A549 (cell line): ENCODE results near the gene PDLIM5. TPM values are rescaled to one million over a fixed set of nuclear protein-coding genes. Genes with fewer than 3 reads are reported as not detected.

ENCODE experiments used
- ATAC-seq, 2 experiments: fragments of 200-7000 bp in 1 of 2; fragments of >200 bp in 1 of 2; cut with Nextera tagmentation in 1 of 2; cut with Tn5 transposase in 1 of 2; 3 replicates each; pipeline versions ENCODE4 v1.8.0 to v1.9.1; 2018 to 2020; ENCODE audit warnings: mild to moderate bottlenecking in 1 of 2, moderate library complexity in 1 of 2
- CTCF ChIA-PET: fragments of 300-600 bp; sonication (Branson Sonifier 250); formaldehyde crosslinking; extraction: SDS; loops from one replicate; lab custom pipeline; 2021; ENCODE audit warnings: antibody characterized with exemption, inconsistent platforms; lab: Yijun Ruan, JAX
- POLR2A ChIA-PET: fragments of 350-600 bp; formaldehyde crosslinking; extraction: SDS; loops from one replicate; lab custom pipeline; 2021; ENCODE audit warnings: antibody characterized with exemption, inconsistent platforms; lab: Yijun Ruan, JAX
- DNase-seq, 2 experiments: peaks; one replicate each; pipeline versions ENCODE4 v3.0.0 to v3.0.0-alpha.2; 2011 to 2016; ENCODE audit warnings: low read depth in 1 of 2, low spot score in 1 of 2
- FAIRE-seq: peaks from 2 replicates; lab custom pipeline; 2011; peaks lifted over from hg19 to GRCh38; lab: Jason Lieb, UNC
- H3K27ac ChIP-seq, 2 experiments: fragments of >200 bp; sonication (Bioruptor Twin); formaldehyde crosslinking; 3 replicates each; pipeline ENCODE4 v1.5.1; 2016 to 2017
- H3K4me1 ChIP-seq: fragments of >200 bp; sonication (Bioruptor Twin); formaldehyde crosslinking; 3 replicates; pipeline ENCODE4 v1.6.1; 2016
- H3K4me2 ChIP-seq: fragments of >200 bp; sonication (Bioruptor Twin); formaldehyde crosslinking; 3 replicates; pipeline ENCODE4 v1.6.1; 2016
- H3K4me3 ChIP-seq: fragments of >200 bp; sonication (Bioruptor Twin); formaldehyde crosslinking; 3 replicates; pipeline ENCODE4 v1.5.1; 2016
- H3K9me3 ChIP-seq: fragments of >200 bp; sonication (Bioruptor Twin); formaldehyde crosslinking; 3 replicates; pipeline ENCODE4 v1.6.1; 2016
- BHLHE40 ChIP-seq: IDR thresholded peaks from 2 replicates; pipeline ENCODE4 v1.6.1; 2012; ENCODE audit warnings: low read depth, low read length, inconsistent platforms
- CEBPB ChIP-seq, 2 experiments: fragments of >200 bp in 1 of 2; sonication (Bioruptor Twin) in 1 of 2; formaldehyde crosslinking in 1 of 2; IDR thresholded peaks; 2 replicates each; pipeline ENCODE4 v1.6.1; 2012 to 2016
- CHD2 ChIP-seq: fragments of 150-350 bp; IDR thresholded peaks from 2 replicates; pipeline ENCODE4 v1.6.1; 2014; ENCODE audit warnings: low read length; ENCODE audit not compliant: partially characterized antibody
- EHF ChIP-seq: fragments of 250-450 bp; sonication (Bioruptor Pico); IDR thresholded peaks from 2 replicates; pipeline ENCODE4 v1.5.0; 2020; ENCODE audit warnings: mild to moderate bottlenecking
- EHMT2 ChIP-seq: fragments of 200-600 bp; sonication (generic); IDR thresholded peaks from 2 replicates; pipeline ENCODE4 v1.6.1; 2016; ENCODE audit warnings: antibody characterized with exemption, low read depth, mild to moderate bottlenecking, moderate library complexity
- ELK1 ChIP-seq: fragments of 150-350 bp; IDR thresholded peaks from 2 replicates; pipeline ENCODE4 v1.6.1; 2014; ENCODE audit warnings: low read depth, mild to moderate bottlenecking, low read length
- EP300 ChIP-seq, 2 experiments: fragments of >200 bp; sonication (Bioruptor Twin); formaldehyde crosslinking; IDR thresholded peaks; 2 replicates in 1 of 2; 3 replicates in 1 of 2; pipeline ENCODE4 v1.6.1; 2016 to 2017
- FOSL2 ChIP-seq, 2 experiments: fragments of 450-650 bp in 1 of 2; fragments of >200 bp in 1 of 2; sonication (Bioruptor Twin) in 1 of 2; formaldehyde crosslinking; IDR thresholded peaks; 2 replicates each; pipeline versions ENCODE4 v1.5.0 to v1.6.1; 2016 to 2020; ENCODE audit warnings: mild to moderate bottlenecking in 1 of 2, moderate library complexity in 1 of 2
- HEYL ChIP-seq: fragments of 250-450 bp; sonication (Bioruptor Pico); IDR thresholded peaks from 2 replicates; pipeline ENCODE4 v1.8.0; 2021; ENCODE audit warnings: mild to moderate bottlenecking, moderate library complexity
- HOXB13 ChIP-seq: fragments of 250-450 bp; sonication (Bioruptor Pico); IDR thresholded peaks from 2 replicates; pipeline ENCODE4 v1.5.0; 2020; ENCODE audit warnings: low read depth, mild to moderate bottlenecking, moderate library complexity
- HOXB5 ChIP-seq: fragments of 250-450 bp; sonication (Bioruptor Pico); IDR thresholded peaks from 2 replicates; pipeline ENCODE4 v1.5.0; 2020; ENCODE audit warnings: mild to moderate bottlenecking, moderate library complexity
- KDM1A ChIP-seq: fragments of 200-600 bp; sonication (generic); IDR thresholded peaks from 2 replicates; pipeline ENCODE4 v1.6.1; 2016; ENCODE audit warnings: low read depth, mild to moderate bottlenecking
- MAX ChIP-seq: IDR thresholded peaks from 2 replicates; pipeline ENCODE4 v1.6.1; 2012
- NFE2L2 ChIP-seq: fragments of 150-350 bp; conservative IDR thresholded peaks from 2 replicates; pipeline ENCODE4 v1.6.1; 2014; ENCODE audit warnings: low read length
- RARB ChIP-seq: fragments of 250-450 bp; sonication (Bioruptor Pico); IDR thresholded peaks from 2 replicates; pipeline ENCODE4 v1.8.0; 2021; ENCODE audit warnings: mild to moderate bottlenecking, moderate library complexity
- RNF2 ChIP-seq: fragments of 200-600 bp; sonication (generic); IDR thresholded peaks from 2 replicates; pipeline ENCODE4 v1.6.1; 2016; ENCODE audit warnings: low read depth, mild to moderate bottlenecking, antibody characterized with exemption, moderate library complexity, borderline replicate concordance
- SMC3 ChIP-seq: fragments of >200 bp; sonication (Bioruptor Twin); formaldehyde crosslinking; IDR thresholded peaks from 3 replicates; pipeline ENCODE4 v1.6.1; 2018; ENCODE audit warnings: inconsistent platforms
- TFCP2L1 ChIP-seq: fragments of 250-450 bp; sonication (Bioruptor Pico); IDR thresholded peaks from 2 replicates; pipeline ENCODE4 v1.5.0; 2021; ENCODE audit warnings: mild to moderate bottlenecking
- ZSCAN20 ChIP-seq: fragments of 250-450 bp; sonication (Bioruptor Pico); IDR thresholded peaks from 2 replicates; pipeline ENCODE4 v1.8.0; 2022; ENCODE audit warnings: mild to moderate bottlenecking, moderate library complexity
- WGBS: methylation state at CpG from one replicate; pipeline ENCODE4 v1.1.6; 2017; ENCODE audit errors: missing lambda C conversion rate; 5-methylcytosine and 5-hydroxymethylcytosine counted together
- polyA plus RNA-seq, 4 experiments: library from polyadenylated mRNA; depleted of rRNA in 3 of 4; stranded (reverse); fragments of >200 nt; fragmentation: RNase III in 1 of 4; extraction: RNeasy Plus Mini Kit Qiagen cat#74134 plus additional on column Dnase treatment in 1 of 4; gene quantifications; 2 replicates in 3 of 4; 3 replicates in 1 of 4; pipeline ENCODE4 v1.2.3, GENCODE V29; 2011 to 2017
- TF ChIP-seq, protein P1 (sequence below): IDR thresholded peaks from 2 replicates; pipeline ENCODE4 v1.6.1; 2012
- TF ChIP-seq, protein P2 (sequence below): fragments of 200-600 bp; sonication (generic); IDR thresholded peaks from 2 replicates; pipeline ENCODE4 v1.6.1; 2016; ENCODE audit warnings: antibody characterized with exemption, mild to moderate bottlenecking, moderate library complexity
- TF ChIP-seq, protein P3 (sequence below): fragments of >200 bp; sonication (Bioruptor Twin); formaldehyde crosslinking; IDR thresholded peaks from 2 replicates; pipeline ENCODE4 v1.6.1; 2016

Gene PDLIM5
- polyA plus RNA-seq, 2 of the 4 experiments (the other 2 are of a cell fraction) = 54.2 to 242 TPM

DNA sequence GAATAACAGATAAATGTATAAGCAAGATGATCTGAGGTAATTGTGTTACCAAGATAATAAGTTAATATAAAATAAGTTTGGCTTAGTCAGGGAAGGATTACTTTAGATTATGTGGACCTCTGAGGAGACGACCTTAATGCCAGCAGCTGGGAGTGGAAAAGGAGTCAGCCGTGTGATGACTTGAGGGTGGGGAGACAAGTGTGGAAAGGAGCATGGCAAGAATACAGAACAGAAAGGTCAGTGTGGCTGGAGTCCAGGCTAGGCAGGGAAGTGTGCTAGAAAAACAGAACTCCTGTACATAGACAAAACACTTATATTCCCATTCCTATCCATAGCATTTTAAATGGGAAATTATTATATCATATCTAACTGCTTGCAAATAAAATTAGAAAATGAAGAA, 138.8 kb downstream of the PDLIM5 start:
- no peak for TF ChIP-seq KDM1A
- no peak for TF ChIP-seq ZSCAN20 (CRISPR knock-in tag)
- TF ChIP-seq, protein P1, sequence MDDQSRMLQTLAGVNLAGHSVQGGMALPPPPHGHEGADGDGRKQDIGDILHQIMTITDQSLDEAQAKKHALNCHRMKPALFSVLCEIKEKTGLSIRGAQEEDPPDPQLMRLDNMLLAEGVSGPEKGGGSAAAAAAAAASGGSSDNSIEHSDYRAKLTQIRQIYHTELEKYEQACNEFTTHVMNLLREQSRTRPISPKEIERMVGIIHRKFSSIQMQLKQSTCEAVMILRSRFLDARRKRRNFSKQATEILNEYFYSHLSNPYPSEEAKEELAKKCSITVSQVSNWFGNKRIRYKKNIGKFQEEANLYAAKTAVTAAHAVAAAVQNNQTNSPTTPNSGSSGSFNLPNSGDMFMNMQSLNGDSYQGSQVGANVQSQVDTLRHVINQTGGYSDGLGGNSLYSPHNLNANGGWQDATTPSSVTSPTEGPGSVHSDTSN = no peak
- no peak for TF ChIP-seq HEYL (CRISPR knock-in tag)
- TF ChIP-seq CEBPB (IDR thresholded peaks at IDR 0.05) = no peak
- TF ChIP-seq, all 56 proteins: peak for 0
- CTCF ChIA-PET = interaction anchor here (1.5 kb wide), 1 partner anchor 184 kb away, joined by 6 read pairs; no protein-coding TSS in a partner anchor
- Histone ChIP-seq H3K4me2 (no peak overlapping the region), H3K27ac (no peak overlapping the region), H3K4me1 (peaks cover 20% of the 10 kb centered on the region; the same call in 2 of the 3 replicates), H3K9me3 (no peaks in the 10 kb centered on the region), H3K4me3 (no peak overlapping the region)
- ATAC-seq (no peak), FAIRE-seq (no peak), DNase-seq (no peak)
- POLR2A ChIA-PET = no interaction called here
- WGBS = 46% methylated on average over 2 of the region's 2 CpGs

DNA sequence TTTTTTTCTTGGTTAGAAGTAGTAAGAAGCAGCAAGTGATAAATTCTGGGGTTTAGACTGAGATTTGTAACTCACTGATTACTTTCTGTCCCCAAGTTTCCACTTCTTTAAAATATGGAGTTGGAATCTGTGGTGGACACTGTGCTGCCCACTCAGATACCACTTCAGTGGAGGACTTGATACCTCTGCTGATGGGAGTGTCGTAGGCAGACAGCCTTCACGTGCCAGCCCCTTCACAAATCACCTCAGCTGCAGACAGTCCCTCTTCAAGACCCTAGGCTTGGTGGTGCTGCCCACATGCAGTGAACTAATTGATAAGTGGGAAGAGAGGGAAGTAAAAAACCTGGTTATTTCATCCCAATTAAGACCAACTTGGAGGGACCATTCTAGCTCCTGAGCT, 139.5 kb downstream of the PDLIM5 start:
- WGBS = 100% methylated on average over 2 of the region's 2 CpGs
- CTCF ChIA-PET = interaction anchor here (1.5 kb wide), 1 partner anchor 184 kb away, joined by 6 read pairs; no protein-coding TSS in a partner anchor
- H3K4me1 ChIP-seq = peaks cover 24% of the 10 kb centered on the region; the same call in 2 of the 3 replicates
- TF ChIP-seq ZSCAN20 (CRISPR knock-in tag) = no peak
- no peak for TF ChIP-seq RNF2
- no peak for TF ChIP-seq SMC3
- TF ChIP-seq RARB (CRISPR knock-in tag) = no peak
- no peak for TF ChIP-seq EHF
- no peak for TF ChIP-seq EHMT2
- no peak for TF ChIP-seq ELK1
- TF ChIP-seq TFCP2L1 (CRISPR knock-in tag) = no peak
- no peak for TF ChIP-seq FOSL2 (IDR thresholded peaks at IDR 0.05)
- no peak for TF ChIP-seq FOSL2 (CRISPR knock-in tag; IDR thresholded peaks at IDR 0.05)
- no peak for TF ChIP-seq CHD2
- TF ChIP-seq NFE2L2 = no peak
- TF ChIP-seq EP300 (IDR thresholded peaks at IDR 0.05) = no peak
- TF ChIP-seq HOXB13 (CRISPR knock-in tag) = no peak
- TF ChIP-seq, protein P2, sequence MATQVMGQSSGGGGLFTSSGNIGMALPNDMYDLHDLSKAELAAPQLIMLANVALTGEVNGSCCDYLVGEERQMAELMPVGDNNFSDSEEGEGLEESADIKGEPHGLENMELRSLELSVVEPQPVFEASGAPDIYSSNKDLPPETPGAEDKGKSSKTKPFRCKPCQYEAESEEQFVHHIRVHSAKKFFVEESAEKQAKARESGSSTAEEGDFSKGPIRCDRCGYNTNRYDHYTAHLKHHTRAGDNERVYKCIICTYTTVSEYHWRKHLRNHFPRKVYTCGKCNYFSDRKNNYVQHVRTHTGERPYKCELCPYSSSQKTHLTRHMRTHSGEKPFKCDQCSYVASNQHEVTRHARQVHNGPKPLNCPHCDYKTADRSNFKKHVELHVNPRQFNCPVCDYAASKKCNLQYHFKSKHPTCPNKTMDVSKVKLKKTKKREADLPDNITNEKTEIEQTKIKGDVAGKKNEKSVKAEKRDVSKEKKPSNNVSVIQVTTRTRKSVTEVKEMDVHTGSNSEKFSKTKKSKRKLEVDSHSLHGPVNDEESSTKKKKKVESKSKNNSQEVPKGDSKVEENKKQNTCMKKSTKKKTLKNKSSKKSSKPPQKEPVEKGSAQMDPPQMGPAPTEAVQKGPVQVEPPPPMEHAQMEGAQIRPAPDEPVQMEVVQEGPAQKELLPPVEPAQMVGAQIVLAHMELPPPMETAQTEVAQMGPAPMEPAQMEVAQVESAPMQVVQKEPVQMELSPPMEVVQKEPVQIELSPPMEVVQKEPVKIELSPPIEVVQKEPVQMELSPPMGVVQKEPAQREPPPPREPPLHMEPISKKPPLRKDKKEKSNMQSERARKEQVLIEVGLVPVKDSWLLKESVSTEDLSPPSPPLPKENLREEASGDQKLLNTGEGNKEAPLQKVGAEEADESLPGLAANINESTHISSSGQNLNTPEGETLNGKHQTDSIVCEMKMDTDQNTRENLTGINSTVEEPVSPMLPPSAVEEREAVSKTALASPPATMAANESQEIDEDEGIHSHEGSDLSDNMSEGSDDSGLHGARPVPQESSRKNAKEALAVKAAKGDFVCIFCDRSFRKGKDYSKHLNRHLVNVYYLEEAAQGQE = no peak
- TF ChIP-seq, protein P3, sequence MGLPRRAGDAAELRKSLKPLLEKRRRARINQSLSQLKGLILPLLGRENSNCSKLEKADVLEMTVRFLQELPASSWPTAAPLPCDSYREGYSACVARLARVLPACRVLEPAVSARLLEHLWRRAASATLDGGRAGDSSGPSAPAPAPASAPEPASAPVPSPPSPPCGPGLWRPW = no peak
- TF ChIP-seq, protein P1 = no peak
- no peak for TF ChIP-seq MAX
- TF ChIP-seq BHLHE40 = no peak
- TF ChIP-seq HOXB5 = no peak
- H3K4me2 ChIP-seq = no peak overlapping the region
- POLR2A ChIA-PET = no interaction called here
- H3K9me3 ChIP-seq = no peaks in the 10 kb centered on the region
- no peak for DNase-seq
- H3K27ac ChIP-seq = no peak overlapping the region
- ATAC-seq = no peak; a peak in 1 of 6 replicates
- no peak for FAIRE-seq
- H3K4me3 ChIP-seq = no peak overlapping the region
